Measurements from ENCODE around the gene PRKG2.

DNA sequence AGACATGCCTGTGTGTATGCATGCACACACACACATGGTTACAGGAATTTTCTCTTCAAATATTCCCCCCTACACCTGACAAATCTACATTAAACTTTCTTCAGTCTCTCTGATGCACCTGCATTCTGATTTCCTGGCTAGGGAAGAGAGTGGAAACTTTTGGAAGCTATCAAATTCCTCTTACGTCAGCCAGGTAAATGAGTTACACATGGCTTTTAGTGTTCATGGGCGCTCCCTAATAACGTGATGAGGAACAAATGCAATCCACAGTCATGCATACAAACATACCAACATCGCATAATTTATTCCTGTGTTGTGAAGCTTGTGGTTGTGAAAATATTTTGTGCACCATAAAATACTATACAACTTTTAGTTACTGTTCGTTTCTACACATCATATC is 149.6 kb downstream of the PRKG2 start:
- TF ChIP-seq, protein P1, sequence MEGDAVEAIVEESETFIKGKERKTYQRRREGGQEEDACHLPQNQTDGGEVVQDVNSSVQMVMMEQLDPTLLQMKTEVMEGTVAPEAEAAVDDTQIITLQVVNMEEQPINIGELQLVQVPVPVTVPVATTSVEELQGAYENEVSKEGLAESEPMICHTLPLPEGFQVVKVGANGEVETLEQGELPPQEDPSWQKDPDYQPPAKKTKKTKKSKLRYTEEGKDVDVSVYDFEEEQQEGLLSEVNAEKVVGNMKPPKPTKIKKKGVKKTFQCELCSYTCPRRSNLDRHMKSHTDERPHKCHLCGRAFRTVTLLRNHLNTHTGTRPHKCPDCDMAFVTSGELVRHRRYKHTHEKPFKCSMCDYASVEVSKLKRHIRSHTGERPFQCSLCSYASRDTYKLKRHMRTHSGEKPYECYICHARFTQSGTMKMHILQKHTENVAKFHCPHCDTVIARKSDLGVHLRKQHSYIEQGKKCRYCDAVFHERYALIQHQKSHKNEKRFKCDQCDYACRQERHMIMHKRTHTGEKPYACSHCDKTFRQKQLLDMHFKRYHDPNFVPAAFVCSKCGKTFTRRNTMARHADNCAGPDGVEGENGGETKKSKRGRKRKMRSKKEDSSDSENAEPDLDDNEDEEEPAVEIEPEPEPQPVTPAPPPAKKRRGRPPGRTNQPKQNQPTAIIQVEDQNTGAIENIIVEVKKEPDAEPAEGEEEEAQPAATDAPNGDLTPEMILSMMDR (IDR thresholded peaks at IDR 0.05) = no peak
- TF ChIP-seq POLR2AphosphoS5 (IDR thresholded peaks at IDR 0.05; ENCODE audit: low read depth, low read length) = no peak
- TF ChIP-seq TCF7L2 (IDR thresholded peaks at IDR 0.05; ENCODE audit: low read depth, low read length) = no peak
- TF ChIP-seq, protein P2, sequence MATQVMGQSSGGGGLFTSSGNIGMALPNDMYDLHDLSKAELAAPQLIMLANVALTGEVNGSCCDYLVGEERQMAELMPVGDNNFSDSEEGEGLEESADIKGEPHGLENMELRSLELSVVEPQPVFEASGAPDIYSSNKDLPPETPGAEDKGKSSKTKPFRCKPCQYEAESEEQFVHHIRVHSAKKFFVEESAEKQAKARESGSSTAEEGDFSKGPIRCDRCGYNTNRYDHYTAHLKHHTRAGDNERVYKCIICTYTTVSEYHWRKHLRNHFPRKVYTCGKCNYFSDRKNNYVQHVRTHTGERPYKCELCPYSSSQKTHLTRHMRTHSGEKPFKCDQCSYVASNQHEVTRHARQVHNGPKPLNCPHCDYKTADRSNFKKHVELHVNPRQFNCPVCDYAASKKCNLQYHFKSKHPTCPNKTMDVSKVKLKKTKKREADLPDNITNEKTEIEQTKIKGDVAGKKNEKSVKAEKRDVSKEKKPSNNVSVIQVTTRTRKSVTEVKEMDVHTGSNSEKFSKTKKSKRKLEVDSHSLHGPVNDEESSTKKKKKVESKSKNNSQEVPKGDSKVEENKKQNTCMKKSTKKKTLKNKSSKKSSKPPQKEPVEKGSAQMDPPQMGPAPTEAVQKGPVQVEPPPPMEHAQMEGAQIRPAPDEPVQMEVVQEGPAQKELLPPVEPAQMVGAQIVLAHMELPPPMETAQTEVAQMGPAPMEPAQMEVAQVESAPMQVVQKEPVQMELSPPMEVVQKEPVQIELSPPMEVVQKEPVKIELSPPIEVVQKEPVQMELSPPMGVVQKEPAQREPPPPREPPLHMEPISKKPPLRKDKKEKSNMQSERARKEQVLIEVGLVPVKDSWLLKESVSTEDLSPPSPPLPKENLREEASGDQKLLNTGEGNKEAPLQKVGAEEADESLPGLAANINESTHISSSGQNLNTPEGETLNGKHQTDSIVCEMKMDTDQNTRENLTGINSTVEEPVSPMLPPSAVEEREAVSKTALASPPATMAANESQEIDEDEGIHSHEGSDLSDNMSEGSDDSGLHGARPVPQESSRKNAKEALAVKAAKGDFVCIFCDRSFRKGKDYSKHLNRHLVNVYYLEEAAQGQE (IDR thresholded peaks at IDR 0.05; ENCODE audit: insufficient read depth in 1 of 2, low read depth in 2 of 2, low read length in 1 of 2) = no peak
